Inferior parietal cortex (tissue), 1 donor: ENCODE results near the gene CDHR1.
A peak's percentile ranks its signal among the peaks of the same experiment; 100 is the strongest.
"Not testable (repeated sequence)": the region's sequence is repeated elsewhere in the genome, so short reads cannot be mapped to it uniquely, and the experiment has no call there.

Source experiments
- DNase-seq: peaks from one replicate; pipeline ENCODE4 v3.0.0-alpha.2; 2016; ENCODE audit errors: extremely low spot score

The CDHR1 gene

DNA sequence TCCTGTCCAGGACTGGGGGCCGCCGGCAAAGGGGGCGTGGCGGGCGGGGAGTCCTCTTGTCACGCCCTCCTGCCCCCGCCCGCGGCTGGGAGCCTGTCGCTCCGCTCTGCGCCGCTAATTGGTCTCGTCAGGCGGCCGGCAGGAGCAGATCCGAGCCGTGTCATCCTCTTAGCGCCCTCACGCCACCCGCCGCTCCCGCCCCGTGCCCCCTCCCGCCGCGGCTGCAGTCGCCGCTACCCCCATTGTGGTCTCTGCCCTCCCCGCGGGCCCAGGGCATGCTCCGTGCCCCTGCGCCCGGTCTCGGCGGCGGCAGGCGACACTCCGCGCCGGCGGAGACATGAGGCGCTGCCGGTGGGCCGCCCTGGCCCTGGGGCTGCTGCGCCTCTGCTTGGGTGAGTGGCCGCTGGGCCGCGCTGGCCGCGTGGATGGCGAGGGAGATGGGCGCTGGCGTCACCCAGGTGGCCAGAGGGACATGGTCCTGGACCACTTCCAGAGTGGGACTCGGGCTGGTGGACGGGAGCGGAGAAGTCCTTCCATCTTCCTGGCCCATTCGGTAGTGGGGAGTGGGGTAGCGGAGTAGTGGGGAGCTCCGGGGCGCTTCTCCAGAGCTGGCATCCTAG is at the start of gene CDHR1:
TSS of gene CDHR1 (plus strand) at position 114 of the 620 bp plus-strand sequence. CDS start at position 338, 224 bp downstream.
- DNase-seq = no peak

DNA sequence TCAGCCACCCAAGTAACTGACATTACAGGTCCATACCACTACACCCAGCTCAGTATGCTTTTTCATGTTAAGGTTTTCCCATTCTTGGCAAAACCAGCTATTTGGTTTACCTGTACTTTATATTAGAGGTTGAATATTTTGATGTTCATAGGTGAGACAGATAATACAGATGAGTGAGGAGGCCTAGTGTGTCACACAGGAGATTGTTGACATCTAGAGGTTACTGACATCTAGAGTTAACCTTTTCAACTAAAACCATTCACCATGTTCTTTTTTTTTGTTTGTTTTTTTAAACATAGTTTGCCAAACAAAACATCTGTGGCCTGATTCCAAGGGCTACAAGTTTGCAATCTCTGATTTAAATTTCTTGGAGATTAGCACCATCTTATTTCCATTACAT is 47.0 kb upstream of the CDHR1 start:
- DNase-seq = no peak

DNA sequence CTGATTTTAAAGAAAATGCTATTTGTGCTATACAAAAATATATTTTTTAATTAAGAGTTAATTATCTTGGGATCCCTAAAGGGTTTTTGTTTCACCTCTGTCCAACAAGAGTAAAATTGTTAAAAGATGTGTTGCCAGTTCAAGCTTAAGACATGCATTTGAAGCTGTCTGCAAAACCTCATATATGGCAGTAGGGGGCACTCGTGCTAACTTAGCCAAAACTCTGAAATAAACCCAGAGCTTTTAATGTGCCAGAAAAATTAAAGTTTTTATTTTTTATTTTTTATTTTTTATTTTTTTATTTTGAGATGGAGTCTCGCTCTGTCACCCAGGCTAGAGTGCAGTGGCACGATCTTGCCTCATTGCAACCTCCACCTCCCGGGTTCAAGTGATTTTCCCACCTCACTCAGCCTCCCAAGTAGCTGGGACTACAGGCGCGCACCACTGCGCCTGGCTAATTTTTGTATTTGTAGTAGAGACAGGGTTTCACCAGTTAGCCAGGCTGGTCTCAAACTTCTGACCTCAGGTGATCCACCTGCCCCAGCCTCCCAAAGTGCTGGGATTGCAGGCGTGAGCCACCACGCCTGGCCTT is 46.2 kb upstream of the CDHR1 start:
- DNase-seq = peak; percentile 56

DNA sequence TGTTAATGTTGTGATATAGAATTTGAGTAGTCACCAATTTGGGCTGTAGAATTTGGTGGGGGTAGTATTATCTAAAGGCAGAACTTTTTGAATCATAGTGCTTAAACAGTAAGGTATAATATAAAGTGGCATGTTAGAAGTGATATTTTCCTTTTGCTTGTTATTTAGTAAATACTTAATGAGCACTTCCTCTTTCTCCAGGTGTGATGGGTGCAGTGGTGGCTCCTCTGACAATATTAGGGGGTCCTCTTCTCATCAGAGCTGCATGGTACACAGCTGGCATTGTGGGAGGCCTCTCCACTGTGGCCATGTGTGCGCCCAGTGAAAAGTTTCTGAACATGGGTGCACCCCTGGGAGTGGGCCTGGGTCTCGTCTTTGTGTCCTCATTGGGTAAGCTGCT is 44.5 kb upstream of the CDHR1 start:
- no peak for DNase-seq

DNA sequence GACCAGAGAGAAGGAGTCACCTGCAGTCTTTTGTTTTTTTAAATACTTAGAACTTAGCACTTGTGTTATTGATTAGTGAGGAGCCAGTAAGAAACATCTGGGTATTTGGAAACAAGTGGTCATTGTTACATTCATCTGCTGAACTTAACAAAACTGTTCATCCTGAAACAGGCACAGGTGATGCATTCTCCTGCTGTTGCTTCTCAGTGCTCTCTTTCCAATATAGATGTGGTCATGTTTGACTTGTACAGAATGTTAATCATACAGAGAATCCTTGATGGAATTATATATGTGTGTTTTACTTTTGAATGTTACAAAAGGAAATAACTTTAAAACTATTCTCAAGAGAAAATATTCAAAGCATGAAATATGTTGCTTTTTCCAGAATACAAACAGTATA is 41.6 kb upstream of the CDHR1 start:
- no peak for DNase-seq

GRCh38 chr10:84155521-84155920 is 38.8 kb upstream of the CDHR1 start:
- no peak for DNase-seq

DNA sequence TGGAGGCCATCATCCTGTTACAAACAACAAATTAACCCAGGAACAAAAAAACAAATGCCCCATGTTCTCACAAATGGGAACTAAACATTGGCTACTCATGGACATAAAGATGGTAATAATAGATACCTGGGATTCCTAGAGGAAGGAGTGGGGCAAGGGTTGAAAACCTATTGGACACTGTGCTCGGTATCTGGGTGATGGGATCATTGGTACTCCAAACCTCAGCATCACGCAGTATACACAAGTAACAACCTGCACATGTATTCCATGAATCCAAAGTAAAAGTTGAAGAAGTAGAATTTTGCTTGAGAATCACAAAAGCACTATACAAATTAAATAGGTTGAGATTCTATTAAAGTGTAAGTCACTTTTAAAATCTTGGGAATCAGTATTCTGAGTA is 38.3 kb upstream of the CDHR1 start:
- no peak for DNase-seq

- no peak for DNase-seq
Observed at GRCh38 chr10:84156768-84157167, 37.6 kb upstream of the CDHR1 start.

DNA sequence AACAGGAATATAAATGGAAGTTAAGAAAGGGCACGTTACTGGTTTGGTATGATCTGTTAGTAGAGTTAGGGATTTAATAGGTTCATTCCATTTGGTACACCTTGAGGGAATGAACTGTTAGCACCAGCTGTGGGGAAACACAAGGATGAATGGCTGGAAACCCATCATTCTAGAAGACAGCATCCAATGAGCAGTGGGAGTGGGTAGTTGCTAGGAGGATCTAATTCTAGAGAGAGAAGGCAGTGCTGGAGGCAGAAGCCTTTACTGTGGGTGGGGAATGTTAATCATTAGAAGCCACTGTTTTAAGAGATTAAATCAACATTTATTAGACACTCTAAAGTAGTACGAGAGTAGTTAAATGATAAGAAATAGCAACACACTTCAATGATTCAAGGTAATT is 36.3 kb upstream of the CDHR1 start:
- DNase-seq = no peak

DNA sequence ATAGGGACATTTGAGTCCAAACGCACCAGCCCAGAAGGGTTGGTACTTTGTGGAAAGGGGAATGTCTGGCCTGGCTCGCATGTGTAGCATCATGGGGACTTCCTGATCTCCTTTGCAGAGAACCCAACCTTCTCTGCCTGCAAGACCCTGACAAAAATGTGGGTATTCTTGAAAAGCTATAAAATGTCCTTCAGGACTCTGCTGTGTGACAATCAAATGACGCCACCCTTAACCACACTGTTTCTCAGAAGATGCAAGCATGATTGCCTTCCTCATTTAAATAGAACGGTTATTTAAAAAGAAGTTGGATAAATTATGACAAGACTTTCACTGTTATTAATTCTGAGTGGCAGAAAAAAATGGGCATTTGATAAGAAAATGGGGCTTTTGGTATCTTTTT is 35.8 kb upstream of the CDHR1 start:
- no peak for DNase-seq

- no peak for DNase-seq
Observed at GRCh38 chr10:84159076-84159685, 35.2 kb upstream of the CDHR1 start.

DNA sequence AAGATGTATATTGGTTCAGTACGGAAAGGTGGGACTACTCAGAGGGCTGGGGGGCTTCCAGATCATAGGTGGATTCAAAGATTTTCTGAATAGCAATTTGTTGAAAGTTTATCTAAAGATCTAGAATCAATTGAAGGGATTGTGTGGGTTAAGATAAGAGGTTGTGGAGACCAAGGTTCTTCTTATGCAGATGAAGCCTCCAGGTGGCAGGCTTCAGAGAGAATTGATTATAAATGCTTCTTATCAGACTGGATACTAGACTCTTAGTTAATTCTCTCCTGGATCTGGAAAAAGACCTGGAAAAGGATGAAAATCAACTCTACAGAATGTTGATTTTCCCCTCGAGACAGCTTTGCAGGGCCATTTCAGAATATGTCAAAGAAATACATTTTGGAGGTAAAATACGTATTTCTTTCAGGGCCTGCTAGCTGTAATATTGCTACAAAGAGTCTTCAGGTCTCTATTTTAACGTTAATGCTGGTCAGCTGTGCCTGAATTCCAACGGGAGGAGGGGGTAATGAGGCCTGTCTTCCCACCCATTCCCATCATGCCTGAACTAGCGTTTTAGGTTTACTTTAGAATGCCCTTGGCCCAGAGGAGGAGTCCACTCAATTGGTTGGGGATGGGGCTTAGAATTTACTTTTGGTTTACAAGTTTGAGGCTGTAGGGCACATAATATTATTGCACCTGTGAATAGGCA is 33.5 kb upstream of the CDHR1 start:
- no peak for DNase-seq

GRCh38 chr10:84163996-84164395 is 30.3 kb upstream of the CDHR1 start:
- no peak for DNase-seq

- DNase-seq = no peak
Observed at GRCh38 chr10:84164442-84164841, 29.9 kb upstream of the CDHR1 start.

DNA sequence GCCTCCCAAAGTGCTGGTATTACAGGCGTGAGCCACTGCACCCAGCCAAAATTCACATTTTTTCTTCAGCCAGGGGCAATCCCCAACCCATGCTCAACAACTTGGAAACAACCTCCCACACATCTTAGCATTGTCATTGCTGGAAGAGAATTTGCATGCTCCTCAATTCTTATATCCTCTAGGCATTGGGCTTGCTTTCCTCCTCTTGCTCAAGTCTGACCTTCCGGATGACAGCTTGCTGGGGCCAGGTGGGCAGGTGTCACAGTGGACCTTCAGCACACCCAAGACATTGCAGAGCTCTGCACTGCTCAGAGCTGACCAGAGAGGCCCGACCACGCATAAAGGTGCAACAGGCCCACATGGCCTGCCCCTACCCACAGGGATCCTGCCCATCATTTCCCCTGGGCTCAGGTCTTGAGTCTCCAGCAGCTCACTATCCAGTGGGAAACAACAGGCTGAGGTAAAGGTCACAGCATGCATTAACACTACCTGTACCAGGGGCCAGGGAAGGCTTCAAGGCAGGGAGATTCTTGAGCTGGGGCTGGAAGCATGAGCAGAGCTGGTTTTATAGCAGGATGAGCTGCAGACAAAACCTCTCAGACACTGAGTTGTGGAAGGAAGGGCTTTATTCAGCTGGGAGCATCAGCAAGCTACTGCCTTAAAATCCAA is 27.6 kb upstream of the CDHR1 start:
- no peak for DNase-seq

DNA sequence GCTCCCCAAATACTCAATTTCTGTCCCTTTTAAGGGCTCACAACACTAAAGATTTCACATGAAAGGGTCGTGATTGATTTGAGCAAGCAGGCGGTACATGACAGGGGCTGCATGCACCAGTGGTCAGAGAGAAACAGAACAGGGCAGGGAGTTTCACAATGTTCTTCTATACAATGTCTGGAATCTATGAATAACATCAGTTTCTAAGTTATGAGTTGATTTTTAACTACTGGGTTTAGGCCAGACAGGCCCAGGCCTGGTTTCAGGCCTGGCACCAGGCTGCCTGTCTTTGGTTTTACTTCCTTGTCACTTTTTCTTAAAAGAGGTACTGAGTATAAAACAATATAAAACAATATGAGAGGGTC is 27.1 kb upstream of the CDHR1 start:
- not testable (repeated sequence) for DNase-seq

- not testable (repeated sequence) for DNase-seq
Observed at GRCh38 chr10:84168382-84168781, 26.0 kb upstream of the CDHR1 start.

DNA sequence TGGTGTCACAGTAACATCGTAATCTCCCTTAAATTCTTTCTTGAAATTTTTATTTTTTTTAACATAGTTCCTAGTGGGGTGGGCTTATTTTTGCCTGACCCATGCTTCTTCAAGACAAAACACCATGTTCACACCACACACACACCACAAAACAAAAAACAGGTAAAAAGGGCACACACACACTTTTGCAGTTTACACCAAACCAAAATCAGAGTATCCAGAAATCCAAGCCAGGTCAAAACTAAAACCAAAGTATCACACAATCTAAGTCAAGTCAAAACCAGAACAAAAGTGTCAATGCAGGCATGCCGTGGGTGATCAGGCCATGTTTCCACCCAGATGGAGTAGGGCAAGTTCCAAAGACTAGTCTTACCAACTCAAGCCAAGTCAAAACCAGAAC is 23.1 kb upstream of the CDHR1 start:
- DNase-seq = not testable (repeated sequence)

- not testable (repeated sequence) for DNase-seq
Observed at GRCh38 chr10:84171700-84172466, 22.5 kb upstream of the CDHR1 start.

- DNase-seq = no peak
Observed at GRCh38 chr10:84172467-84173356, 21.6 kb upstream of the CDHR1 start.
